ENCODE data around the gene CDH4. TPM values are rescaled to one million over a fixed set of nuclear protein-coding genes. Genes with fewer than 3 reads are reported as not detected.

CDH4 gene
- total RNA-seq, 4 donors from 2014 or later, result 0.71 to 4.2 (median 2.9) TPM

DNA sequence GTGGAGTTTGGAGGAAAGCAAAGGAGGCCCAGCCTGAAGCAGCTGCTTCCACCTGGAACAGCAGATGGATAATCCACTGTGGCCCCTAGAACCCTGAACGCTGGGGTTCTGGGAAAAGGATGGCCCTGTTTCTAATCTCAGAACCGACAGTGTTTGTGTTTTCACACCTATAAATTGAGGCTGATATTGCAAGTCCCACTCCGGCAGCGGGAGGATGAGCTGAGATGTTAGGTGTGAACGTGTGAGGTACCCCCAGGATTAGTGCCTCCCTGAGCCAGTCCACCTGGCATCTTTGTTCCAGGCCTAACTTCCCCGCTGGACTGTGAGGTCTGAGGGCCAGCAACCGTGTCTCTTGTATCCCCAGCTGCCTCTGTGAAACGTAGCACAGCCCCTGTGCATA, 7.8 kb upstream of the CDH4 start:
- intact Hi-C loops (cut with DNase I; ENCODE audit: low total_unique reads), result no loop called here
- DNase-seq (ENCODE audit: low spot score in 2 of 2), result no peak
- TF ChIP-seq, protein P1, sequence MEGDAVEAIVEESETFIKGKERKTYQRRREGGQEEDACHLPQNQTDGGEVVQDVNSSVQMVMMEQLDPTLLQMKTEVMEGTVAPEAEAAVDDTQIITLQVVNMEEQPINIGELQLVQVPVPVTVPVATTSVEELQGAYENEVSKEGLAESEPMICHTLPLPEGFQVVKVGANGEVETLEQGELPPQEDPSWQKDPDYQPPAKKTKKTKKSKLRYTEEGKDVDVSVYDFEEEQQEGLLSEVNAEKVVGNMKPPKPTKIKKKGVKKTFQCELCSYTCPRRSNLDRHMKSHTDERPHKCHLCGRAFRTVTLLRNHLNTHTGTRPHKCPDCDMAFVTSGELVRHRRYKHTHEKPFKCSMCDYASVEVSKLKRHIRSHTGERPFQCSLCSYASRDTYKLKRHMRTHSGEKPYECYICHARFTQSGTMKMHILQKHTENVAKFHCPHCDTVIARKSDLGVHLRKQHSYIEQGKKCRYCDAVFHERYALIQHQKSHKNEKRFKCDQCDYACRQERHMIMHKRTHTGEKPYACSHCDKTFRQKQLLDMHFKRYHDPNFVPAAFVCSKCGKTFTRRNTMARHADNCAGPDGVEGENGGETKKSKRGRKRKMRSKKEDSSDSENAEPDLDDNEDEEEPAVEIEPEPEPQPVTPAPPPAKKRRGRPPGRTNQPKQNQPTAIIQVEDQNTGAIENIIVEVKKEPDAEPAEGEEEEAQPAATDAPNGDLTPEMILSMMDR (IDR thresholded peaks at IDR 0.05), result no peak
- TF ChIP-seq POLR2A (IDR thresholded peaks at IDR 0.05), result no peak
- no peak overlapping the region for H3K4me3 ChIP-seq (ENCODE audit: low read depth, poor library complexity, severe bottlenecking)
- WGBS, 2 donors, result 75 to 79% methylated on average over 7 to 8 of the region's 8 CpGs

DNA sequence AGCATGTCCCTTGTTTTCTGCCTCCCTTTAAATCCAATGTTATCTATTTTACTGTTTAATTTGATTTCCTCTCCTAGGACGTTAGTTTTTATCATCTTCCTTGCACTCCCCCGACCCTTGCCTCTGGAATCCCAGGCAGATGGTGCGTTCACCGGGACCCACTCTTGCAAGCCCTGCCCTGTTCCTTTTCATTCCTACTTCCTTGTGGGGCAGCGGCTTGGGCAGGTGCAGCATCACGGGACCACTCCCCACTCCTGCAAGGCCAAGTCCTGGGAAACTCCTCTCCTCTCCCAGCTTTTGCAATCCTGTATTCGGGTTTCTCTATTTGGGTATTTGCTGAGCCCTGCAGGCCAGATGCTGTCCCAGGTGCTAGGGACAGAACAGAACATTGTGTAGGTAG, 5.8 kb upstream of the CDH4 start:
- H3K4me3 ChIP-seq (ENCODE audit: low read depth, poor library complexity, severe bottlenecking), result no peak overlapping the region
- TF ChIP-seq, protein P1 (IDR thresholded peaks at IDR 0.05), result no peak
- no peak for TF ChIP-seq POLR2A (IDR thresholded peaks at IDR 0.05)
- no peak for DNase-seq (ENCODE audit: low spot score in 2 of 2)
- intact Hi-C loops (cut with DNase I; ENCODE audit: low total_unique reads), result no loop called here
- 65 to 68% methylated on average over 7 of the region's 7 CpGs for WGBS, 2 donors

DNA sequence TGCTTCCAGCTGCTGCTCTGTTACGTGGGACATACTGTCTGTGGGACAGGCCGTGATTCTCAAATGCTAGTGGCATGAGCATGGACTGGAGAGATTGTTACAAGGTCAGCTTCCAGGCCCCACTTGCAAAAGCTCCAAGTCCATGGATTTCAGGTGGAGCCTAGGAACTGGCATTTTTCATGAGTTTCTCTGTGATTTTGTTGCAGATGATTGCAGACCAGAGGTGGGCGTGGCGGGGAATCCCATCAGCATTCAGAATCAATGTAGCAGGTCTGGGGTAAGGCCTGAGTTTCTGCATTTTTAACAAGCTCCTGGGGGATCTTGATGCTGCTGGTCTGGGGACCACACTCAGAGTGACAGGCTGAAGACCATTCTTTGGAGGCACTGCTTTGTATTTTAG, 2.4 kb upstream of the CDH4 start:
- no peak for TF ChIP-seq POLR2A (IDR thresholded peaks at IDR 0.05)
- TF ChIP-seq, protein P1 (IDR thresholded peaks at IDR 0.05), result no peak
- no peak overlapping the region for H3K4me3 ChIP-seq (ENCODE audit: low read depth, poor library complexity, severe bottlenecking)
- no peak for DNase-seq (ENCODE audit: low spot score in 2 of 2)
- intact Hi-C loops (cut with DNase I; ENCODE audit: low total_unique reads), result no loop called here
- WGBS, 2 donors, result 80 to 83% methylated on average over 4 of the region's 4 CpGs

DNA sequence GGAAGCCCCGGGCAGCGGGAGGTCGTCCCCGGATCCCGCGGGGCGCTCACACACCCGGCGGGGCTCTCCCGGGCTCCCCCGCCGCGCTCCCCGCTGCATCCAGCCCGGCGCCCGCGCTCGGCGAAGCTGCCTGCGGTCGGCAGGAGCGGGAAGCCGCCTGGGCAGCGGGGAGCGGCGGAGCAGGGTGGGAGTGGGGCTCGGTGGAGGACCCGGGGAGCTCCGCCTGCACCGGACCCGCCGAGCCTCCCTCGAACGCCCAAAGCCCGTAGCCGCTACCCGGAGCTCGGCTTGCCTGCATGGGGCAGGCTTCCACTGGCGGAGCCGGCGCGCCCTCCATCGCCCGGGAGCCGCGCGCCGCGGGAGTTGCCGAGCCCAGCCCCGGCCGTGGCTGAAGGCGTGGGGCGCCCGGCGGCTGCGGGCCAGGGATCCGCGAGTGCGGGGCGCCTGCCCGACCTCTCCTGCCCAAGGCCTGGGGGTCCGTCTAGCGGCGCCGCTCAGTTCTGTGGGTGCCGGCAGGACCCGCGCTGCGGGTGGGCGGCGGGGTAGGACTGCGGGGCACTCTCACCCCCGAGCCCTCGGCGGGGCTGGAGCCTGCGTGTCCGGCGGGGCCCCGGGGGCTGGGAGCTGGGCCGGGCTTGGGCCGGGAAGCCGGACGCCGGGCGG, 671 bp downstream of the CDH4 start:
- DNase-seq (ENCODE audit: low spot score in 2 of 2), result no peak
- TF ChIP-seq, protein P1 (IDR thresholded peaks at IDR 0.05), result no peak
- TF ChIP-seq POLR2A (IDR thresholded peaks at IDR 0.05), result no peak
- WGBS, 2 donors, result 0 to 2% methylated on average over 21 to 39 of the region's 87 CpGs
- no peak overlapping the region for H3K4me3 ChIP-seq (ENCODE audit: low read depth, poor library complexity, severe bottlenecking)
- intact Hi-C loops (cut with DNase I; ENCODE audit: low total_unique reads), result no loop called here

DNA sequence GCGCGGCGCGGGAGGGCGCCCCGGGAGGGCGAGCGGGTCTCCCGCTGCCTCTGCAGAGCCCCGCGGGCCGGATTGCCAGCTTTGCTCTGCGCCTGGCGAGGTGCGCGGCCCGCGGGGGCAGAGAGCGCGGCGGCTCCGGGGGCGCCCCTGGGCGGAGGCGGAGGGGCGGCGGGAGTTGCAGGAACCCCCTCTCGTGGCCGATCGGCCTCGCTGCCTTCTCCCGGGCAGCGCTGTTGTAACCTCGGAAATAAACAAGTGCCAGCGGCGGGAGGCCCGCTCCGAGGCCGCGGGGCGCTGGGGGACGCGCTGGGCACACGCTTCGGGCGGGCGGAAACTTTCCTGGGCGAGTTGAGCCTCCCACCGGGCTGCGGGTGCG, 1.2 kb downstream of the CDH4 start:
- no peak overlapping the region for H3K4me3 ChIP-seq (ENCODE audit: low read depth, poor library complexity, severe bottlenecking)
- DNase-seq (ENCODE audit: low spot score in 2 of 2), result no peak
- WGBS, 2 donors, result 0 to 1% methylated on average over 3 to 25 of the region's 51 CpGs
- TF ChIP-seq, protein P1 (IDR thresholded peaks at IDR 0.05), result no peak
- no peak for TF ChIP-seq POLR2A (IDR thresholded peaks at IDR 0.05)
- intact Hi-C loops (cut with DNase I; ENCODE audit: low total_unique reads), result no loop called here
